ENCODE data around the gene CENPP.
"Not testable (repeated sequence)": the region's sequence is repeated elsewhere in the genome, so short reads cannot be mapped to it uniquely, and the experiment has no call there.

Gene CENPP

DNA sequence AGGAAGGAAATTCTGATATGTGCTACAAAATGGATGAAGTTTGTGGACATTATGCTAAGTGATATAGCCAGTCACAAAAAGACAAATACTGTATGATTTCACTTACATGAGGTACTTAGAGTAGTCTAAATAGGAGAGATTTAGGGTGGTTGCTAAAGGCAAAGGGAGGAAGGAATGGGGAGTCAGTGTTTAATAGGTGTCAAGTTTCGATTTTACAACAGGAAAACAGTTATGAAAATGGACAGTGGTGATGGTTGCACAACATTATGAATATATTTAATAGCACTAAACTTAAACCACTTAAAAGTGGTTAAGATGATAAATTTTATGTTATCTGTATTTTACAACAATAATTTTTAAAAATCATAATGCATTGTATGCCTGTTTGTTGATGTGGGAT, 250.4 kb downstream of the CENPP start:
- in situ Hi-C loops (cut with MboI; ENCODE audit: low sequenced_read_pairs), result no loop called here

DNA sequence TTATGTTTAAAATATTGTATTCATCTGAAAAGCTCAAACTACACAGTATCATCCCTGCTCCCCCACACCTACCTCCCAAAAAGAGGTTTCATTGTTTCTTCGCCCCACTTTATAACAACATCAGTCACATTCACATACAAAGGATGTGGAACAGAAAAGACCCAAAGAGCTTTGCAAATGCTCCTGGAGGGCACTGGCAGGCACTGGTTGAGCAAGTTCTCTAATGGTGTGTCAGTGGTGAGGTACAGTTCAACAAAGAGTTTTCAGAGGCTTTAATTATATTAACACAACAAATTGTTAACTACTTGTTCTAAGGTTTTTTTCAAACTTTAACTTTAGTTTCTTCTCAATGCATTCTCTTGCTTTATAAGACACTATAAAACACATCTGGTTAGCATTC, 264.2 kb downstream of the CENPP start:
- in situ Hi-C loops (cut with MboI; ENCODE audit: low sequenced_read_pairs), result no loop called here

DNA sequence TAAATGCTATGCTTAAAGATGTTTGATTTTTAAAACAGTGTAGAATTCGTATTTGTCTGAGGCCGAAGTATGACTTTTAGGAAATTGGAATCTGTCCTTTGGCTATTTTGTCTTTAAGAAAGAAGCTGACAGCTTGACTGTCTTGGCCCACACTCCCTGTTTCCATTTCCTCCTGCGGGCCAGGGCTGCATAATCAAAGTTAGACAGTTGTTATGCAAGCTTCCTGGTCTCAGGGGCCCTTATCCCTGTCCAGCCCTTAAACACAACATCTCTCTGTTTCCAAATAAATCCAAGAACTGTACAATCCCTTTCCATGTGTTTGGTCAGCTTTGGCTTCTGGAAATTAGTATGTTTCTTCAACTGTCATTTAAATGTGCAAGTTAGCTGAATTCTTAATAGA, 264.6 kb downstream of the CENPP start:
- in situ Hi-C loops (cut with MboI; ENCODE audit: low sequenced_read_pairs), result no loop called here

DNA sequence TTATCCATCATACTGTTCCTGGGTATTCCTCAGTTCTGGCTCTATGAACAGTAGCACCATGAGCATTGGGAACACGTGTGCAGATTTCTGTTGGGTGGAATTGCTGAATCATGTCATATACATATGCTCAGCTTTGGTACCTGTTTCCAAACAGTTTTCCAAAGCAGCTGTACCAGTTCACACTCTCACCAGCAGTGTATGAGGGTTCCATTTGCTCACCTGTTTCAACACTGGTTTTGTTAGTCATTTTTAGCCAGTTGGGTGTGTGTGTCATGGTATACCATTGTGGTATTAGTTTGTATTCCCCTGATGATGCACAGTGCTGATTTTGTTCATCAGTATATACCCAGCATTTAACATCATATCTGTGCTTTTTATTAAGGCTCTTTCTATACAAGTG, 266.8 kb downstream of the CENPP start:
- in situ Hi-C loops (cut with MboI; ENCODE audit: low sequenced_read_pairs), result no loop called here

DNA sequence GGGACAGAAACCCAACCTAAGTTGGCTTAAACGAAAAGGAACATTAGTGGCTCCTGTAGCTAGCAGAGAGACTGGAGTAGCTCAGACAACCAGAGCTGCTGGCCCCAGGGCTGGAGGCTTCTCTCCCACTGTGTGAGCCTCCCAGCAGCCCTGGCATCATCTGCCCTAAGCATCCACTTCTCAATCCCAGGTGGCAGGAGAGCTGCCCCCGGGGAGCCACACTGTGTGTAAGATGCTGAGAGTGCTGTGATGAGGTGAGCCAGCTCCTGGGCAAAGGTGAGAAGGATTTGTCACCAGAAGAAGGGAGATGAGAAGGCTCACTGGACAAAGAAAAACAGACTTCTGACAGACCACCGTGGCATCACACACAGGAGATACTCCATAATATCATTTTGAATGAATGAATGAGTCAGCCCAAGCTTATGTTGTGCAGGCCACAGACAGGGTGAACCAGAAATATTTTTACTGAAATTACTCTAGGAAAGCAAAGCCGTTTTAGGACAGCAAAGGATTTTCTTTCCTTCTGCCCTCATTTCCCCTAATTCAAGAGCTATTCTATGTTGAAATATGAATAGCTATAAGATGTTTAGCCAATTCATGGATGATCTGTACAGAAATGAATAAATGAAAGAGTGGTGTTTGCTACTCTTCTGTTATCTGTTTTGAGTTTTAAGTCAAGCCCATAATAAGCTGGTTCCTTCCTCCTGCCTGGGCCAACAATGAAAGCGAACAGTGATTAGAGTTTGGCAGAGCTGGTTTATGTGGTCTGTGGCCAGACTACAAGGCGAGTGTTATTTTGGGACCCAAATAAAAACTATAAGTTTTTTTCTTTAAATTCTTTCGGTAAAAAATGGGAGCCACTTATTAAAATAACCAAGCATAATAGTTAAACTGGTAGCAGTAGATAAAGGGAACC, 267.5 kb downstream of the CENPP start:
- in situ Hi-C loops (cut with MboI; ENCODE audit: low sequenced_read_pairs), result no loop called here

DNA sequence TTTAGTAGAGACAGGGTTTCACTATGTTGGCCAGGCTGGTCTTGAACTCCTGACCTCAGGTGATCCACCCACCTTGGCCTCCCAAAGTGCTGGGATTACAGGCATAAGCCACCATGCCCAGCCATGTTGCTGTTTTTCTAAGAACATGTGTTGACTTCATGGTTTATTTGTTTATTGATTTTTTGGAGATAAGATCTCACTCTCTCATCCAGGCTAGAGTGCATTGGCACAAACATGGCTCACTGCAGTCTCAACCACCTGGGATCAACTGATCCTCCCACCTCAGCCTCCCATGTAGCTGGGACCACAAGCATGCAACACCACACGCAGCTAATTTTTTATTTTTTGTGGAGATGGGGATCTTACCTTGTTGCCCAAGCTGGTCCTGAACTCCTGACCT, 269.3 kb downstream of the CENPP start:
- in situ Hi-C loops (cut with MboI; ENCODE audit: low sequenced_read_pairs), result not testable (repeated sequence)

DNA sequence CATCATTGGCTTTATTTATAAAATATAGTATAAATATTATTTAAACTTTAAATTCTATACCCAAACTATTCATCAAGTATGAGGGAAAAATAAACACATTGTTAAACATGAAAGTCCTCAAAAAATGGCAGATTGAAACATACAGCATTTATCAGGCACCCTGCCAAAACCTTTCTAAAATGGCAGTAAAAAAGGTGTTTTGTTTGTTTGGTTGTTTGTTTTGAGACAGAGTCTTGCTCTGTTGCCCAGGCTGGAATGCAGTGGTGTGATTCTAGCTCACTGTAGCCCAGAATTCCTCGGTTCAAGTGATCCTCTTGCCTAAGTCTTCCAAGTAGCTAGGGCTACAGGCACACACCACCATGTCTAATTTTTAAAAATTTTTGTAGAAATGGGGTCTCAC, 270.2 kb downstream of the CENPP start:
- in situ Hi-C loops (cut with MboI; ENCODE audit: low sequenced_read_pairs), result no loop called here

DNA sequence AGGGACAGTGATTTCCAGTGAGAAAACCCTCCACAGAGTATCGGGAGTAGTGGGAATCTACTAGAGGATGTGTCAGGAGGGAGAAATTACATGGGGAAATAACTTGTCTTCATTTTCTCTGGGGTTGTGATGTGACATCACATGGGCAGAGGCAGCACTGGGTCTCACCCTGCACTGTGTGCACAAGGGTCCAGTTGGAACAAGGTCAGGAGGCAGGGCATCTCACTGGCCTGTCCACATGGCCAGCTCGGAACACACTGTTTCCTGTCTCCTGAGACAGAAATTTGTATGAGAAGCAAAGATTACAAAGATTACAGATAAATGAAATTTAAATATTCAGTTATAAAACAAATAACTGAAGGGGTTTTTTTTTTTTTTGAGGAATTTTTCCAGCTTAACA, 272.6 kb downstream of the CENPP start:
- in situ Hi-C loops (cut with MboI; ENCODE audit: low sequenced_read_pairs), result no loop called here

DNA sequence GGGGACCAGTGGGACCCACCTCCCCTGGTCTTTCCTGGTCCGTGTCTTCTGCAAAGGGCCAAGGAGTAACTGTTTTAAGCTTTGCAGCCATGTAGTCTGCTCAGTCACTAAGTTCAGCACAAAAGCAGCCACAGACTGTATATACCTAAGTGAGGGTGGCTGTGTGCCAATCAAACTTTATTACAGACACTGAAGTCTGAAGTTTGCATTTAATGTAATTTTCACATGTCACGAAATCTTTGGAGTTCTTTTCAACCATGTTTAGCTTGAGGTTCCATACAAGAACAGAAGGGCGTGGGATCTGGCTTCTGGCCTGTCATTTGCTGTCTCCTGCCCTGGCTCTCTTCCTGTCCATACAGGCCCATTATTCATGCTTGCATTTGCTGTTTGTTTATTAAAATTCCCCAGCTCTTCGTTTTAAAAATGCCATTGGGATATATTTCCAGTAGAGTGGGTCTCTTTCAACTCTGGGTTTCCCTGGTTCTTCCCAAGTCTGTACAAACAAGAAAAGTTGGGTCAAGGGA, 274.2 kb downstream of the CENPP start:
- in situ Hi-C loops (cut with MboI; ENCODE audit: low sequenced_read_pairs), result no loop called here

DNA sequence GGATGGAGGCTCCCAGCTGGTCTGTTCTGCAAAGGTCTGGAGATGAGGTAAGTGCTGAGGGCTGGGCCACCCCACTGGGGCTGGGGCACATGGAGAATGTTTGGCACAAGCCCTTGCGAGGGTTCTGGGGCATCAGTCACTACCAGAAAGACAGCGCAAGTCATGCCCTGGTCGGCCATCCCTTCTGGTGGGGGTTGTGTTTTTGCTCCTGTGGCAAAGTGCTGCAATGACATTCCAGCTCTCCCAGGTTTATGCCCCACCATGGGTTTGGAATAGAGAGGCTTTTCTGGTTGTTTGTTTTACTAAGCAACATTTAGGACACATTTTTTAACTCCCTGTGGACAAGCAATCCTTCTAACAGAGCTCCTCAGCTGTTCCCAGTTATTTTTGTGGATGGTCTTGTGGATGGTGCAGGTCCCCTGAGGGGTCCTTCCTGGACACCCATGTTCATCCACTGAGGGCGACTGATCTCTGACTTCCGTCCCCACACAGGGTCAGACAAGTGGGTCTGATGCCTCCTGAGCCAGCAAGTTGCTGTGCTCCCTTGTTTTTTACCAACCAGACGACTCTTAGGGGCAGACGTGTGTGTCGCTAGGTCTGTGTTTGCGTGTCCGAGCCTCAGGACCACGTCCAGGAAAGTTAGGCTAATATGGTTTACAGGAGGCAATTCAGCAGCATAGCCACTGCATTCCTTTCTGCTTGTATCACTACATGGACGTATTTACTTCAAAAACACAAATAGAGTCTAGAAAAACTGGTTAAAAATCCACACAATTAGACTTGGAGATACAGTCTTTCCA, 274.9 kb downstream of the CENPP start:
- in situ Hi-C loops (cut with MboI; ENCODE audit: low sequenced_read_pairs), result no loop called here

DNA sequence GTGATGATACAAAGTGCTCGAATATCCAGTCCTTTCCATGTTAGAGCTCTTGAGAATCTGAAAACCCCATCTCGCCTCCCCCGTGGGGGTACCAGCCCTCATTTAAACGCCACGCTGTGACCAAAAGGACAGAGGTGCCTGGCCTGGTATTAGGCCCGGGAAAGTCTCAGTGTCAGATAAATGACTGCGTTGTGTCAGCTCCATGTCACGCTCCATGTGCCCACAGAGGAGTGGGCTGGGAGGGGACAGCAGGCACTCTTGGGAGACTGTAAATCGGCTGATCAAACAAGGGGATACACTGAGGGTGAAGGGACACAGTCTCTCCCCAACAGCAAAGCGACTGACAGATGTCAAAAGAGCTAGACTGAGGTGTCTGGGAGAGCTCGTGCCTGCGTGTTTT, 275.7 kb downstream of the CENPP start:
- in situ Hi-C loops (cut with MboI; ENCODE audit: low sequenced_read_pairs), result no loop called here

DNA sequence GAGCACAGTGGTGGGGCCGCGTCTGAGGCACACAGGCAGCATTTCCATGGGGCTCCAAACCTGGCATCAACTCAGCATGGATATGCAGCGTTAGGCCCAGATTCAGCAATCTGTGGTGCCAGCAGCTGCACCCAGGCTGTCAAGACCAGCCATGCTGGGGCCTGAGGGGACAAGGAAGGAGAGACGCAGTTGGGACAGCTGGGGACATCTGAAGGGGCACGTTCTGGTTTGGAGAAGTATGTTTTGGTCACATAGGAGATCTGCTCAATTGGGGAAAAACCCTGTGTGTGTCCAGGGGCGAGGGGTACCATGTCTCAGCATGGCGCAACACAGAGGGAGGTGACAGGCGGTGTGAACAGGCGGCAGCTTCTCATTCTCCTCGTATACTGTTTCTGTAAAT, 276.7 kb downstream of the CENPP start:
- in situ Hi-C loops (cut with MboI; ENCODE audit: low sequenced_read_pairs), result no loop called here

DNA sequence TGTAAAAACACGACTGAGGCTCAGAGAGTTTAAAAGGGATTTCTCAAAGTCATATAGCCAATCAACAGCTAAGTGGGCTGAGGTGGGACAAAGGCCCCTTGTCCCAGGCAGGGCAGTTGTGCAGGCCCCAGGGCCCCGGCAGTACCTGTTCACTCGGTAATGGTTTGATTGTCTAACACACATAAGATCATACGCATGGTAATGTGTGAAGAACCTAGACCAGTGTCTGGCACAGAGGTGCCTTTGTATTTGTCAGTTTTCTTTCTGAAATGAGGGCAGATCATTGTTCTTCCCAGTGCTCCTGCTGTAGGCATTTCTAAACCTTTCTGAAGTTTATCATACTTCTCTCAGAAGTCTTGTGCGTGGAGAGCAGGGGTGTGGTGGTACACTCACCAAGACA, 277.3 kb downstream of the CENPP start:
- in situ Hi-C loops (cut with MboI; ENCODE audit: low sequenced_read_pairs), result no loop called here

DNA sequence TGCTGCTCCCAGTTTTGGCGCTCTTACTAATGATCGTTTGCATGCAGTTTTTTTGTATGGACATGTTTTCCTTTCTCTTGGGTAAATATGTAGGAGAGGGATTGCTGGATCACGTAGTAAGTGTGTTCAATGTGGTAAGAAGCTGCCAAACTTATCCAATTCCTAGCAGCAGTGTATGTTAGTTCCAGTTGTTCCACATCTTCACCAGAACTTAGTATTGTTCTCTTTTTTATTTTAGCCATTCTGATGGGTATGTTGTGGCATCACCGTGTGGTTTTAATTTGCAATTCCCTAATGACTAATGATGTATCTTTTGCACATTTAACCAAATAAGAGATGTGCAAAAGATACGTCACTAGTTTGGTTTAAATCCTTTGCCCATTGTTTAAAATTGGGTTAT, 278.2 kb downstream of the CENPP start:
- in situ Hi-C loops (cut with MboI; ENCODE audit: low sequenced_read_pairs), result no loop called here

DNA sequence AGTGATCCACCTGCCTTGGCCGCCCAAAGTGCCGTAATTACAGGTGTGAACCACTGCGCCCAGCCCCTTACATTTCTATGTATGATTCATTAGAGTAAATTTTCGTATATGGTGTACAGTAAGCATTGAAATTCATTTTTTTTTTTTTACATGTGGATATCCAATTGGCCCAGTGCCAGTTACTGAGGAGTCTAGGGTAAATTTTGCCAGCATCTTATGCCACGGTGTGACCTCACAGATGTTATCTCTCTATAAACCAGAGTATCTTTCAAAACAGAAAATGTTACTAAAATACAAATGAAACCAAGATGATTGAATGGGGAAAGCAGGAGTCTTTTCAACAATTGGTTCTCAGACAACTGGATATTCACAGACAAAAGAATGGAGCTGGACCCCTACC, 279.5 kb downstream of the CENPP start:
- in situ Hi-C loops (cut with MboI; ENCODE audit: low sequenced_read_pairs), result no loop called here

DNA sequence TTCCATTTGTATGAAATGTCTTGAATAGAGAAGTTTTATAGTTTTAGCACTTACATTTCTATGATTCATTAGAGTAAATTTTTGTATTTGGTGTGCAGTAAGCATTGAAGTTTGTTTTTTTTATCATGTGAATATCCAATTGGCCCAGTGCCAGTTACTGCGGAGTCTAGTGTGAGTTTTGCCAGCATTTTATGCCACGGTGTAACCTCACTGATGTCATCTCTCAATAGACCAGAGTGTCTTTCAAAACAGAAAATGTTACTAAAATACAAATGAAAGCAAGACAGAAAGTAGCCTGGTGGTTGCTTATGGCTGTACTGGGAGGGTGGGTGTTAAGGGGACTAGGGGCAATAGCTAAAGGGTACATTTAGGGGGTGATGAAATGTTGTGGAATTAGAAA, 281.3 kb downstream of the CENPP start:
- in situ Hi-C loops (cut with MboI; ENCODE audit: low sequenced_read_pairs), result no loop called here

DNA sequence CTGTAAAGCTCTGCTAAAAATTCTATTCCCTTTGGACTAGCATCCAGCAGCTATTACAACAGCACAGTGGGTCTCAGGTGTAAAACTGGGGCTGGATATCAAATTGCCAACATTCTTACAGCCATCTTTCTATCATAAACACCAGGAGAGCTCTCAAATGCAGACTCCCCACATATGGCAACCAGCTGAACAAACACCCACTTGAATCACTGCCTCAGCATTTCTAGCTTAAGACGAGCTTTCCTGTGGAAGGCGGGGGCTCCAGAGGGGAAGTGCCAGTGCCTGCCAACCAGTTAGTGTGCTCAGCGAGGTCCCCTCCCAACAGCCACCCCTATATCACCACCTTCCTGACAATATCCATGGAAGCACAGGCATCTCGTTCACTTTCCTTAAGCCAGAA, 282.0 kb downstream of the CENPP start:
- in situ Hi-C loops (cut with MboI; ENCODE audit: low sequenced_read_pairs), result no loop called here

DNA sequence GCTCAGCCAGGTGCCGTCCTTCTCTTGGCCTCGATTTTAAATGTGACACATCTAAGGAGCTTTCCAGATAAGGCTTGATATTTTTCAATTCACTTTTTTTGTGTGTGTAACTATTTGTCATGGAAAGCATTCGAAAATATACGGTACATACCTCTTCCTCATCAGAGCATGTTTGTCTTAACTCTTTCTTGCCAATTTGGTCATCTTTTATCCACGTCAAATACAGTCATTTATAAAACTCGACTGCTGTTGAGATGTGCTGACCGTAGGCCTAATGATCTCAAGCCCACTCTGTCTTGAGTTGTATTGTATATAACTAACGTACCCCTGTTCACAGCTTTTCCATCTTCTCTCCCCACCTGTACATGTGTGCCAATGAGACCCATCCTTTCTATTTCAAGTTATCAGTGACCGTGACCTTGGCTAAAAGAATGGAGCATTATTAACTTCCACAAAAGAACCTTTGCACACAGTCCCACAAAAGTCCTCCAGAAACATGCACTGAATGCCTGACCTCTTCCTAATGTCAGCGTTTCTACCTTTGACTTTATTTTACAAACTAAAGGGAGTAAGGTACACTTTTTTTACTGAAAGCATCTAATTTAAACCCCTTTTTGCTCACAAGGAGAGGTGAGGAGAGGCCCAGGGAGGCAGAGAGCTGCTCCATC, 282.6 kb downstream of the CENPP start:
- in situ Hi-C loops (cut with MboI; ENCODE audit: low sequenced_read_pairs), result no loop called here

DNA sequence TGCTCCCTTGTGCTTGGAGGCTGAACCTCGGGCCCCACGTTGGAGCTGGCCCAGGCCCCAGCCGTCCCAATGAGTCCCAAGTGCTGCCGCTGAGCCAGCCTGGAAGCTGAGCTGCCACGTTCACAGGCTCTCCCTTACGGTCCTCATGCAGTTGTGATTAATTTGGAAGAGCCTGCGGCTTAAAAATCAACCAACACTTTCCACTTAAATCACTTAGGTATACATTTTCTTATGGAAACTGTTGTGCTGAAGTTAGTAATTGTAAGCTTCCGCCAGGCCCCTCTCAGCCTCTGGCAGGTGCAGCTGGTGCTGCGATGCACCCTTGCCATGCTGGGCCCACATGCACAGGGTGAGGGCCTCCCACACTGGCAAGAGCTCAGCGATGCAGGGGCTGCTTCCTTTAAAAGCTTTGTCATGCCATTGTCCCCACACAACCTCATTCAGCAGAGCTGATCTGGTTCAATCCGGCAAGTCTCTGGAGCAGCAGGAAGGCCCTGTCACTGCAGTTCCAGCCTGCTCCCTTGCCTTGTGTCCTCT, 283.2 kb downstream of the CENPP start:
- in situ Hi-C loops (cut with MboI; ENCODE audit: low sequenced_read_pairs), result no loop called here

DNA sequence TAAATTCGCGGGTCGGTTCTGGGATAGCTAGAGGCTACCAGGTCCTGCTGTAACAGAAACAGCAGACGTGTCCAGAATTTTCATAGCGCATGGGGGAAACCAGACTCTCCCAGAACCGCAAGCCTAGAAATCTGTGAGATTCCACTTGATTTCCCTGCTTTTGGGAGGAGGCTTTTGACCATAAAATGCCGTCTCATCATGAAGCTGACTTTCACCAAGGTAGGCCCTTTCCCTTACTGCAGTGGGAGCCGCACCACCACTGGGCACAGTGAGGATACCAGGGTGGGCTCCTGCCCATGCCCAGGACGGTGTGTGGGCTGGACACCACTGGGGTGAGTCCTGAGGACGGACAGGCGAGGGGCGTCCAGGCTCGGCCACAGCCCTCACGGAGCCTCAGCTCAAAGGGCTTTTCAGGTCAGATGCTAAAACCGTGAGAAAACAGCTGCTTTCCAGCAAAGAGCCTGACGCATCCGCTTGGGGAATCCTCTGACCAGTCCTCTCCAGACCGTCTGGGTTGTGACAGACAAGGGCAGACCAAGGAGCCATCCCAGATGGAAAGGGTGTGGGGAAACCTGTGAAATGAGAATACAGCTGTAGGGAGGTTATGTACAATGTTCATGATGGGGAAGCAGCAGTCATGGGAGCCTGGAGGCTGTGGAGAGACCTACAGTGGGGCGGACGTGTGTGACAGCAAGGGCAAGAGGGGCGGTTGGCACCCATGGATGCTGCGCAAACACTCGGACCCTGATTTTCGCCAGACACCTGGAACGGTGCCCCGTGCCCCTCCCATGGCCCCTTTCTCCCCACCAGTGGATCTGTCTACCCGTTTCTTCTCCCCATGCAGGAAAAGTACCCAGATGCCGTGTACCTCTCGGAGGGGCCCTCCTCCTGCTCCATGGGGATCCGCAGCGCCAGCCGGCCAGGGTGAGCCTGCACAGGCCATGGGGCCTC, 285.0 kb downstream of the CENPP start:
- in situ Hi-C loops (cut with MboI; ENCODE audit: low sequenced_read_pairs), result no loop called here

Data from hTERT RPE-1 (cell line).